Measurements from ENCODE around the gene SCRG1. TPM values are rescaled to one million over a fixed set of nuclear protein-coding genes. Genes with fewer than 3 reads are reported as not detected.

The SCRG1 gene
- total RNA-seq, result not detected

GRCh38 chr4:173398779-173399415 is at the start of gene SCRG1:
Gene SCRG1, minus strand, starts transcription at chr4:173399116. Its CDS starts 7,702 bp downstream, at chr4:173391414.

GRCh38 chr4:173370477-173371291 is 28.2 kb downstream of the SCRG1 start, which contains the start of gene SAP30:
Gene SAP30, plus strand, starts transcription at chr4:173370954. Its CDS starts 229 bp downstream, at chr4:173371183.

Small RNA genes within 50 kb of the gene (small RNA-seq; reads per million reads assigned to genes)
- gene RNU6-1096P (ENCODE audit: low replicate concordance), result not detected

Other genes with a start within 250 kb of the SCRG1 start
- gene GALNT7, start 230.3 kb downstream of the SCRG1 start, total RNA-seq, result 27.5 TPM
- 107 TPM for gene HMGB2, start 64.8 kb downstream of the SCRG1 start, total RNA-seq
- 18.9 TPM for gene SAP30, start 28.2 kb downstream of the SCRG1 start, total RNA-seq
- 0.35 TPM for gene HAND2, start 131.1 kb upstream of the SCRG1 start, total RNA-seq